Gastrocnemius medialis (tissue), 4 donors: ENCODE data around the gene MLPH. TPM values are rescaled to one million over a fixed set of nuclear protein-coding genes. Genes with fewer than 3 reads are reported as not detected.
A peak's percentile ranks its signal among the peaks of the same experiment; 100 is the strongest.

ENCODE experiments used
- ATAC-seq, 2 donors: fragments of 150-250 bp; one replicate each; pipeline ENCODE4 v1.9.1; 2016
- DNase-seq, 2 donors: peaks; one replicate each; pipeline ENCODE4 v3.0.0-alpha.2; 2019
- H3K27ac ChIP-seq, 4 donors: fragments of 200-600 bp; sonication (generic); 1 replicate in 1 of 4; 2 replicates in 3 of 4; pipeline ENCODE4 v1.5.1; 2016 to 2018; ENCODE audit warnings: mild to moderate bottlenecking in 2 of 4, moderate library complexity in 1 of 4
- H3K27me3 ChIP-seq, 3 donors: fragments of 200-600 bp; sonication (generic) in 2 of 3; 1 replicate in 1 of 3; 2 replicates in 2 of 3; pipeline versions ENCODE4 v1.5.1 to v1.6.0; 2016 to 2019; ENCODE audit warnings: mild to moderate bottlenecking in 1 of 3, moderate library complexity in 1 of 3
- H3K36me3 ChIP-seq, 2 donors: fragments of 200-600 bp; sonication (generic) in 1 of 2; one replicate each; pipeline ENCODE4 v1.5.1; 2017 to 2018
- H3K4me1 ChIP-seq, 2 donors: fragments of 200-600 bp; sonication (generic) in 1 of 2; one replicate each; pipeline ENCODE4 v1.5.1; 2016 to 2017; ENCODE audit warnings: mild to moderate bottlenecking in 2 of 2
- H3K4me3 ChIP-seq, 4 donors: fragments of 200-600 bp; sonication (generic) in 3 of 4; 1 replicate in 1 of 4; 2 replicates in 3 of 4; pipeline ENCODE4 v1.5.1; 2016 to 2019; ENCODE audit warnings: mild to moderate bottlenecking in 2 of 4
- H3K9me3 ChIP-seq, 3 donors: fragments of 200-600 bp; sonication (generic) in 2 of 3; 1 replicate in 1 of 3; 2 replicates in 2 of 3; pipeline ENCODE4 v1.5.1; 2016 to 2019
- CTCF ChIP-seq, 5 experiments: fragments of 450-650 bp in 3 of 5; fragments of 200-600 bp in 2 of 5; sonication (generic) in 2 of 5; IDR thresholded peaks in 4 of 5; conservative IDR thresholded peaks in 1 of 5; 1 replicate in 4 of 5; 2 replicates in 1 of 5; pipeline ENCODE4 v1.5.1; 2016 to 2019; ENCODE audit warnings: antibody characterized with exemption in 5 of 5, mild to moderate bottlenecking in 3 of 5, moderate library complexity in 3 of 5
- POLR2A ChIP-seq, 2 donors: fragments of 450-650 bp; IDR thresholded peaks; one replicate each; pipeline ENCODE4 v1.6.1; 2017; ENCODE audit warnings: antibody characterized with exemption in 2 of 2, mild to moderate bottlenecking in 2 of 2, moderate library complexity in 2 of 2
- in situ Hi-C, 4 donors: fragments of 200-750 bp; cut with MboI; loops; one replicate each; pipeline versions ENCODE4 v1.15.0 to v1.8.0; 2017; ENCODE audit warnings: low sequenced_read_pairs in 4 of 4
- intact Hi-C: fragments of 100-400 bp; cut with DNase I; formaldehyde crosslinking; loops from one replicate; pipeline ENCODE4 v1.15.1; 2023; ENCODE audit warnings: low total_unique reads
- total RNA-seq, 4 donors: library from RNA; depleted of rRNA; stranded (reverse); fragments of >200 nt; gene quantifications; one replicate each; pipeline versions ENCODE4 v1.1.0 to v1.2.3, GENCODE V29; 2016

Gene MLPH
- total RNA-seq, 4 donors from 2014 or later, result 6.5 to 8.7 (median 7.2) TPM

GRCh38 chr2:237485304-237485703, 1.7 kb upstream of the MLPH start:
- Histone ChIP-seq H3K4me3 (no peak overlapping the region), H3K9me3 (no peaks in the 10 kb centered on the region), H3K27ac (no peak overlapping the region), H3K36me3 (no peaks in the 10 kb centered on the region), H3K4me1 (peaks cover 14 to 32% of the 10 kb centered on the region in 2 donors), H3K27me3 (peaks cover 0 to 6% (median 0%) of the 10 kb centered on the region in 3 donors)
- in situ Hi-C loops, result no loop called here
- no peak for TF ChIP-seq CTCF (IDR thresholded peaks at IDR 0.05 in 4 of 5, conservative IDR thresholded peaks at IDR 0.05 in 1 of 5)
- TF ChIP-seq POLR2A (IDR thresholded peaks at IDR 0.05), result no peak
- intact Hi-C loops, result no loop called here
- no peak for ATAC-seq
- DNase-seq, result no peak

GRCh38 chr2:237485844-237486243, 1.2 kb upstream of the MLPH start:
- in situ Hi-C loops (no loop called here), intact Hi-C loops (no loop called here)
- TF ChIP-seq POLR2A (IDR thresholded peaks at IDR 0.05), result no peak
- no peak for TF ChIP-seq CTCF (IDR thresholded peaks at IDR 0.05 in 4 of 5, conservative IDR thresholded peaks at IDR 0.05 in 1 of 5)
- no peak overlapping the region for H3K27ac ChIP-seq
- ATAC-seq (no peak), DNase-seq (no peak)
- peak overlapping the region in 1 of 4 donors; percentile 74 for H3K4me3 ChIP-seq
- H3K27me3 ChIP-seq, result peaks cover 0 to 6% (median 0%) of the 10 kb centered on the region in 3 donors
- H3K4me1 ChIP-seq, result peaks cover 14 to 32% of the 10 kb centered on the region in 2 donors
- H3K9me3 ChIP-seq, result peaks cover 0 to under 1% (median 0%) of the 10 kb centered on the region in 3 donors
- H3K36me3 ChIP-seq, result no peaks in the 10 kb centered on the region

GRCh38 chr2:237486334-237486818, 675 bp upstream of the MLPH start:
- Histone ChIP-seq H3K9me3 (peaks cover 0 to 6% (median 3%) of the 10 kb centered on the region in 3 donors), H3K27me3 (peaks cover 0 to 6% (median 0%) of the 10 kb centered on the region in 3 donors), H3K36me3 (no peaks in the 10 kb centered on the region), H3K4me3 (peak overlapping the region; percentile 53 to 74 (median 61)), H3K4me1 (peaks cover 14 to 32% of the 10 kb centered on the region in 2 donors), H3K27ac (peak overlapping the region in 1 of 4 donors; percentile 46)
- DNase-seq (no peak), ATAC-seq (no peak)
- intact Hi-C loops, result no loop called here
- TF ChIP-seq POLR2A (IDR thresholded peaks at IDR 0.05) (no peak), CTCF (IDR thresholded peaks at IDR 0.05 in 4 of 5, conservative IDR thresholded peaks at IDR 0.05 in 1 of 5) (no peak)
- in situ Hi-C loops, result no loop called here

- ATAC-seq (no peak), DNase-seq (no peak)
- Histone ChIP-seq H3K9me3 (peaks cover 0 to 14% (median 4%) of the 10 kb centered on the region in 3 donors), H3K27me3 (peaks cover 0 to 6% (median 2%) of the 10 kb centered on the region in 3 donors), H3K36me3 (no peaks in the 10 kb centered on the region), H3K4me1 (peaks cover 5 to 24% of the 10 kb centered on the region in 2 donors), H3K27ac (peak overlapping the region in 3 of 4 donors; percentile 43 to 67 (median 46)), H3K4me3 (peak overlapping the region; percentile 53 to 74 (median 61))
- intact Hi-C loops, result no loop called here
- in situ Hi-C loops, result no loop called here
- TF ChIP-seq CTCF (IDR thresholded peaks at IDR 0.05 in 4 of 5, conservative IDR thresholded peaks at IDR 0.05 in 1 of 5) (no peak), POLR2A (IDR thresholded peaks at IDR 0.05) (no peak)
Measured at GRCh38 chr2:237487496-237487895, 445 bp downstream of the MLPH start.
